HEK293 (cell line): ENCODE measurements around the gene ZNF555.

Source experiments
- CTCF ChIA-PET: fragments of 350-600 bp; formaldehyde crosslinking; extraction: SDS; loops from one replicate; lab custom pipeline; 2021; ENCODE audit warnings: antibody characterized with exemption; lab: Yijun Ruan, JAX
- POLR2A ChIA-PET: fragments of 300-600 bp; formaldehyde crosslinking; extraction: SDS; loops from one replicate; lab custom pipeline; 2020; ENCODE audit warnings: antibody characterized with exemption, inconsistent platforms; lab: Yijun Ruan, JAX
- H3K27ac ChIP-seq: fragments of 200-500 bp; sonication (Bioruptor generic); 2 replicates; pipeline ENCODE4 v1.5.1; 2014; ENCODE audit warnings: low read depth, low read length, control low read depth, inconsistent platforms; ENCODE audit errors: extremely low read depth
- H3K36me3 ChIP-seq, 2 experiments: fragments of 200-500 bp in 1 of 2; sonication (Bioruptor generic) in 1 of 2; 1 replicate in 1 of 2; 2 replicates in 1 of 2; pipeline ENCODE4 v1.5.1; 2014 to 2017; ENCODE audit warnings: inconsistent platforms in 2 of 2, low read length in 2 of 2; ENCODE audit not compliant: control insufficient read depth in 2 of 2, insufficient read depth in 1 of 2
- H3K4me1 ChIP-seq: fragments of 200-500 bp; sonication (Bioruptor generic); 2 replicates; pipeline ENCODE4 v1.5.1; 2014; ENCODE audit warnings: mild to moderate bottlenecking, low read length, inconsistent platforms; ENCODE audit not compliant: control insufficient read depth, insufficient read depth
- H3K4me3 ChIP-seq: 2 replicates; pipeline ENCODE4 v1.5.1; 2011; ENCODE audit warnings: low read depth, mild to moderate bottlenecking, control low read depth, low read length, moderate library complexity
- H3K9me3 ChIP-seq: fragments of 200-500 bp; sonication (Bioruptor generic); 2 replicates; pipeline ENCODE4 v1.5.1; 2014; ENCODE audit warnings: low read depth, low read length, inconsistent platforms; ENCODE audit not compliant: control insufficient read depth, insufficient read depth
- FEZF1 ChIP-seq: fragments of 450-650 bp; formaldehyde crosslinking; IDR thresholded peaks from 2 replicates; pipeline ENCODE4 v1.5.1; 2016; ENCODE audit warnings: missing biosample characterization, missing genetic modification characterization
- HOXD13 ChIP-seq: sonication (generic); formaldehyde crosslinking; IDR thresholded peaks from 2 replicates; pipeline ENCODE4 v1.8.0; 2022; ENCODE audit warnings: missing genetic modification reagents, borderline replicate concordance
- PBX3 ChIP-seq: sonication (generic); formaldehyde crosslinking; IDR thresholded peaks from 2 replicates; pipeline ENCODE4 v1.8.1; 2022; ENCODE audit warnings: mild to moderate bottlenecking, moderate library complexity, missing genetic modification reagents
- PRDM10 ChIP-seq: fragments of 450-650 bp; formaldehyde crosslinking; IDR thresholded peaks from 2 replicates; pipeline ENCODE4 v1.5.1; 2016; ENCODE audit warnings: missing biosample characterization, missing genetic modification characterization
- SETDB1 ChIP-seq: IDR thresholded peaks from one replicate; pipeline ENCODE4 v1.6.1; 2017; ENCODE audit warnings: mild to moderate bottlenecking, low read length, moderate library complexity, mixed read lengths; ENCODE audit not compliant: insufficient read length
- ZBTB1 ChIP-seq: fragments of 450-650 bp; formaldehyde crosslinking; IDR thresholded peaks from 2 replicates; pipeline ENCODE4 v1.5.1; 2016; ENCODE audit warnings: missing biosample characterization, missing genetic modification characterization
- ZBTB49 ChIP-seq: fragments of 450-650 bp; formaldehyde crosslinking; IDR thresholded peaks from 2 replicates; pipeline ENCODE4 v1.5.1; 2016; ENCODE audit warnings: missing biosample characterization, missing genetic modification characterization, low read depth
- ZBTB7A ChIP-seq: fragments of 450-650 bp; formaldehyde crosslinking; IDR thresholded peaks from 2 replicates; pipeline ENCODE4 v1.5.1; 2016; ENCODE audit warnings: low read depth, missing biosample characterization, missing genetic modification characterization
- ZNF148 ChIP-seq: fragments of 450-650 bp; formaldehyde crosslinking; IDR thresholded peaks from 2 replicates; pipeline ENCODE4 v1.5.0; 2017; ENCODE audit warnings: missing biosample characterization, missing genetic modification characterization, borderline replicate concordance
- ZNF169 ChIP-seq: fragments of 450-650 bp; formaldehyde crosslinking; IDR thresholded peaks from 2 replicates; pipeline ENCODE4 v1.5.1; 2016; ENCODE audit warnings: missing biosample characterization, missing genetic modification characterization
- ZNF211 ChIP-seq: fragments of 450-650 bp; formaldehyde crosslinking; IDR thresholded peaks from 2 replicates; pipeline ENCODE4 v1.5.1; 2016; ENCODE audit warnings: low read depth, missing biosample characterization, missing genetic modification characterization
- ZNF274 ChIP-seq, 2 experiments: fragments of 200-500 bp in 1 of 2; fragments of 450-650 bp in 1 of 2; sonication (Bioruptor generic) in 1 of 2; formaldehyde crosslinking in 1 of 2; IDR thresholded peaks; 2 replicates each; pipeline versions ENCODE4 v1.5.1 to v1.6.1; 2014 to 2016; ENCODE audit warnings: borderline replicate concordance in 1 of 2, inconsistent platforms in 1 of 2, low read length in 1 of 2, missing biosample characterization in 1 of 2, missing genetic modification characterization in 1 of 2
- ZNF280D ChIP-seq: fragments of 450-650 bp; formaldehyde crosslinking; IDR thresholded peaks from 2 replicates; pipeline ENCODE4 v1.5.1; 2016; ENCODE audit warnings: missing biosample characterization, missing genetic modification characterization
- ZNF311 ChIP-seq: fragments of 450-650 bp; formaldehyde crosslinking; IDR thresholded peaks from 2 replicates; pipeline ENCODE4 v1.5.1; 2017; ENCODE audit warnings: missing biosample characterization, missing genetic modification characterization, borderline replicate concordance
- ZNF335 ChIP-seq: fragments of 450-650 bp; formaldehyde crosslinking; conservative IDR thresholded peaks from 2 replicates; pipeline ENCODE4 v1.5.1; 2016; ENCODE audit warnings: missing biosample characterization, missing genetic modification characterization
- ZNF521 ChIP-seq: fragments of 450-650 bp; formaldehyde crosslinking; IDR thresholded peaks from 2 replicates; pipeline ENCODE4 v1.5.1; 2017; ENCODE audit warnings: missing biosample characterization, mild to moderate bottlenecking, missing genetic modification characterization
- ZNF585B ChIP-seq: fragments of 450-650 bp; formaldehyde crosslinking; IDR thresholded peaks from 2 replicates; pipeline ENCODE4 v1.5.1; 2016; ENCODE audit warnings: missing biosample characterization, missing genetic modification characterization
- ZNF658 ChIP-seq: fragments of 450-650 bp; formaldehyde crosslinking; IDR thresholded peaks from 2 replicates; pipeline ENCODE4; 2016; ENCODE audit warnings: missing biosample characterization, missing genetic modification characterization

The ZNF555 gene

GRCh38 chr19:2896694-2897093 lies 55.4 kb downstream of the ZNF555 start:
- no peak for TF ChIP-seq ZNF658 (tag by site-specific recombination)
- peak; percentile 86 for TF ChIP-seq SETDB1
- TF ChIP-seq ZNF274 (IDR thresholded peaks at IDR 0.05; ENCODE audit: low read length): no peak
- TF ChIP-seq ZNF274 (tag by site-specific recombination; IDR thresholded peaks at IDR 0.05; ENCODE audit: borderline replicate concordance): peak; percentile 86; the same call in 1 of the 2 replicates
- TF ChIP-seq ZNF280D (tag by site-specific recombination): 0 out of 2 replicates have a peak, but pooled peaks have one; percentile 27
- CTCF ChIA-PET: no interaction called here
- no peaks in the 10 kb centered on the region for H3K9me3 ChIP-seq

GRCh38 chr19:2900296-2901252 lies 59.3 kb downstream of the ZNF555 start, which contains the start of gene ZNF57:
ZNF57 (plus strand) TSS chr19:2900928; CDS start chr19:2901046, 118 bp downstream.
- no peaks in the 10 kb centered on the region for H3K36me3 ChIP-seq
- H3K27ac ChIP-seq: peak within 1 kb of the TSS; percentile 52; the same call in 1 of the 2 replicates
- ChIA-PET CTCF (interaction anchor here (0.6 to 1.3 kb wide), 3 partner anchors 14 to 310 kb away, joined by 3 to 4 read pairs (median 3); no protein-coding TSS in a partner anchor), POLR2A (interaction anchor here (0.5 to 1.4 kb wide), 16 partner anchors 10 to 1562 kb away, joined by 3 to 20 read pairs (median 3); partner anchors contain the start of genes THOP1, TLE6, ZNF554 and ZNF555)
- peak within 1 kb of the TSS; percentile 81 for H3K4me3 ChIP-seq
- H3K4me1 ChIP-seq: no peaks in the 10 kb centered on the region
- H3K9me3 ChIP-seq: no peaks in the 10 kb centered on the region
- TF ChIP-seq ZNF169 (tag by site-specific recombination): no peak
- TF ChIP-seq HOXD13: no peak
- peak; percentile 41; the same call in 1 of the 2 replicates for TF ChIP-seq PRDM10 (tag by site-specific recombination)
- peak; percentile 98 for TF ChIP-seq ZNF335 (tag by site-specific recombination)
- TF ChIP-seq PBX3 (CRISPR knock-in tag): no peak; the same call in 1 of the 2 replicates
- 0 out of 2 replicates have a peak, but pooled peaks have one; percentile 28 for TF ChIP-seq ZBTB7A (tag by site-specific recombination)
- TF ChIP-seq ZNF311: no peak
- no peak for TF ChIP-seq ZNF521 (tag by site-specific recombination)
- TF ChIP-seq ZBTB1: no peak
- TF ChIP-seq FEZF1: no peak
- no peak for TF ChIP-seq ZNF211
- TF ChIP-seq ZBTB49 (tag by site-specific recombination): no peak
- peak; percentile 62 for TF ChIP-seq ZNF585B
- TF ChIP-seq ZNF148 (tag by site-specific recombination): no peak

More at GRCh38 chr19:2896694-2897093, 55.4 kb downstream of the ZNF555 start:
- H3K4me3 ChIP-seq: no peak overlapping the region
- POLR2A ChIA-PET: no interaction called here
- H3K36me3 ChIP-seq: no peaks in the 10 kb centered on the region
- no peak overlapping the region for H3K27ac ChIP-seq
- H3K4me1 ChIP-seq: no peaks in the 10 kb centered on the region
